ENCODE results near the gene AP2A2.

Gene AP2A2

GRCh38 chr11:899724-900123 is 25.9 kb upstream of the AP2A2 start:
- DNase-seq, result no peak

- no peak for DNase-seq
These were observed 25.1 kb upstream of the AP2A2 start for GRCh38 chr11:900545-900944.

GRCh38 chr11:901452-902061 is 24.1 kb upstream of the AP2A2 start:
- no peak for DNase-seq

- no peak for DNase-seq
These were observed 21.3 kb upstream of the AP2A2 start for GRCh38 chr11:904380-904779.

GRCh38 chr11:905952-906351 is 19.7 kb upstream of the AP2A2 start:
- no peak for DNase-seq

GRCh38 chr11:907668-908067 is 18.0 kb upstream of the AP2A2 start:
- no peak for DNase-seq

- no peak for DNase-seq
These were observed 17.4 kb upstream of the AP2A2 start for GRCh38 chr11:908273-908672.

GRCh38 chr11:909406-909805 is 16.3 kb upstream of the AP2A2 start:
- no peak for DNase-seq

GRCh38 chr11:910044-910588 is 15.6 kb upstream of the AP2A2 start:
- DNase-seq, result no peak

- peak; percentile 18 for DNase-seq
These were observed 15.1 kb upstream of the AP2A2 start, which contains the start of gene CHID1 for GRCh38 chr11:910589-911030. Gene CHID1 (minus strand): TSS chr11:910810. CDS start chr11:904816, 5,994 bp downstream.

GRCh38 chr11:911031-911889 is 14.4 kb upstream of the AP2A2 start:
- peak; percentile 11 for DNase-seq

GRCh38 chr11:911890-912219 is 13.8 kb upstream of the AP2A2 start:
- no peak for DNase-seq

GRCh38 chr11:912266-912665 is 13.4 kb upstream of the AP2A2 start:
- no peak for DNase-seq

- no peak for DNase-seq
These were observed 12.6 kb upstream of the AP2A2 start for GRCh38 chr11:913043-913442.

GRCh38 chr11:914204-914603 is 11.5 kb upstream of the AP2A2 start:
- DNase-seq, result no peak

- DNase-seq, result no peak
These were observed 10.7 kb upstream of the AP2A2 start for GRCh38 chr11:914747-915501.

GRCh38 chr11:917426-917825 is 8.2 kb upstream of the AP2A2 start:
- DNase-seq, result no peak

- DNase-seq, result no peak
These were observed 3.6 kb upstream of the AP2A2 start for GRCh38 chr11:921921-922678.

GRCh38 chr11:923691-924405 is 1.8 kb upstream of the AP2A2 start:
- no peak for DNase-seq

GRCh38 chr11:924406-925157 is 1.1 kb upstream of the AP2A2 start:
- DNase-seq, result no peak

GRCh38 chr11:925158-925495 is 543 bp upstream of the AP2A2 start:
- DNase-seq, result no peak

All from amniotic stem cell (primary cell).